NB4 (cell line): ENCODE results near the gene BCL7A.

Experiments used
- CTCF ChIP-seq: IDR thresholded peaks from one replicate; pipeline ENCODE4 v1.5.1; 2012; ENCODE audit warnings: low read depth, low read length
- MAX ChIP-seq: IDR thresholded peaks from 2 replicates; pipeline ENCODE4 v1.6.1; 2011; ENCODE audit warnings: low read depth, low read length
- MYC ChIP-seq: IDR thresholded peaks from 2 replicates; pipeline ENCODE4 v1.6.1; 2011; ENCODE audit warnings: low read depth, low read length
- POLR2A ChIP-seq: IDR thresholded peaks from 2 replicates; pipeline ENCODE4 v1.6.1; 2011; ENCODE audit warnings: mild to moderate bottlenecking; ENCODE audit not compliant: insufficient read length; ENCODE audit errors: extremely low read depth

DNA sequence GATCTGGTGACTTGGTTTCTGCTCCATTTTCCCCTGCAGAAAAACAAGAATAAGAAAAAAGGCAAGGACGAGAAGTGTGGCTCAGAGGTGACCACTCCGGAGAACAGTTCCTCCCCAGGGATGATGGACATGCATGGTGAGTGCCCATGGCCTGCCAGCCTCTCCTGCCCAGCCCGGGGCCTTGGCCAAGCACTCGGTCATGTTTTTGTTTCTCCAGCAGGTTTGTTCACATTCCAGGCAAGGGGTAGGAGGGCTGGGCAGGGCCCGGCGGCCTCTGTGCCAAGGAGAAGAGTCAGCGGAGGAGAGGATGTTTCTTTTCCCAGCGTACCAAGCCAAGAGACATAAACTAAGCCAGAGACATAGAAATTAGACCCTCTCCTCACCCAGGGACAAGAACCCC is 13.6 kb downstream of the BCL7A start:
- no peak for TF ChIP-seq MAX
- no peak for TF ChIP-seq CTCF
- TF ChIP-seq POLR2A = no peak
- no peak for TF ChIP-seq MYC
